OCI-LY1 (cell line): Measurements from ENCODE around the gene TNS4.

Experiments
- CTCF ChIP-seq: fragments of 200-600 bp; sonication (generic), shearing (Covaris generic); IDR thresholded peaks from 2 replicates; pipeline ENCODE4 v1.5.1; 2017; ENCODE audit warnings: mild to moderate bottlenecking, antibody characterized with exemption, low read length, moderate library complexity, mixed read lengths
- EZH2 ChIP-seq: fragments of 200-600 bp; sonication (generic), shearing (Covaris generic); IDR thresholded peaks from 2 replicates; pipeline ENCODE4 v1.8.0; 2017; ENCODE audit warnings: borderline replicate concordance, mixed run types, mild to moderate bottlenecking, antibody characterized with exemption, low read length, moderate library complexity, mixed read lengths

GRCh38 chr17:40496170-40496569 lies 5.3 kb downstream of the TNS4 start:
- TF ChIP-seq CTCF (no peak), EZH2 (no peak)
